Liver (tissue), 9 donors: ENCODE results near the gene PDE4C. TPM values are rescaled to one million over a fixed set of nuclear protein-coding genes. Genes with fewer than 3 reads are reported as not detected.
A peak's percentile ranks its signal among the peaks of the same experiment; 100 is the strongest.

Source experiments
- DNase-seq: peaks from one replicate; pipeline ENCODE4 v3.0.0-alpha.2; 2017; ENCODE audit warnings: low spot score
- H3K27ac ChIP-seq, 2 donors: one replicate each; pipeline ENCODE4 v1.7.0; 2013; ENCODE audit warnings: inconsistent platforms in 2 of 2, low read length in 2 of 2, control low read depth in 1 of 2, low read depth in 1 of 2, mild to moderate bottlenecking in 1 of 2
- H3K27me3 ChIP-seq, 4 donors: one replicate each; pipeline versions ENCODE4 v1.6.1 to v1.7.0; 2013; ENCODE audit warnings: low read length in 3 of 4, inconsistent platforms in 1 of 4, mild to moderate bottlenecking in 1 of 4, moderate library complexity in 1 of 4; ENCODE audit not compliant: control insufficient read depth in 4 of 4, insufficient read depth in 4 of 4
- H3K36me3 ChIP-seq, 4 donors: one replicate each; pipeline versions ENCODE4 v1.6.1 to v1.7.0; 2013; ENCODE audit warnings: low read length in 3 of 4, mild to moderate bottlenecking in 3 of 4, low read depth in 1 of 4, moderate library complexity in 1 of 4; ENCODE audit not compliant: control insufficient read depth in 4 of 4, insufficient read depth in 3 of 4
- H3K4me1 ChIP-seq, 4 donors: one replicate each; pipeline versions ENCODE4 v1.6.1 to v1.7.0; 2013; ENCODE audit warnings: low read length in 3 of 4, mild to moderate bottlenecking in 3 of 4, moderate library complexity in 1 of 4; ENCODE audit not compliant: control insufficient read depth in 4 of 4, insufficient read depth in 4 of 4
- H3K4me3 ChIP-seq, 3 donors: one replicate each; pipeline versions ENCODE4 v1.6.1 to v1.7.0; 2013; ENCODE audit warnings: low read length in 3 of 3, control low read depth in 1 of 3, low read depth in 1 of 3, mild to moderate bottlenecking in 1 of 3
- H3K9ac ChIP-seq, 2 donors: one replicate each; pipeline ENCODE4 v1.7.0; 2013; ENCODE audit warnings: low read length in 2 of 2, mild to moderate bottlenecking in 2 of 2, moderate library complexity in 2 of 2, control low read depth in 1 of 2, low read depth in 1 of 2
- H3K9me3 ChIP-seq, 4 donors: one replicate each; pipeline versions ENCODE4 v1.6.1 to v1.7.0; 2013; ENCODE audit warnings: low read length in 3 of 4; ENCODE audit not compliant: control insufficient read depth in 4 of 4
- EGR1 ChIP-seq, 2 donors: IDR thresholded peaks; 2 replicates each; pipeline ENCODE4 v1.6.1; 2016 to 2018; ENCODE audit warnings: antibody characterized with exemption in 2 of 2, low read depth in 2 of 2
- GABPA ChIP-seq, 2 donors: IDR thresholded peaks in 1 of 2; conservative IDR thresholded peaks in 1 of 2; 2 replicates each; pipeline ENCODE4 v1.6.1; 2016; ENCODE audit warnings: antibody characterized with exemption in 2 of 2, mild to moderate bottlenecking in 1 of 2, moderate library complexity in 1 of 2
- HNF4G ChIP-seq: IDR thresholded peaks from 2 replicates; pipeline ENCODE4 v1.6.1; 2016; ENCODE audit warnings: antibody characterized with exemption
- JUND ChIP-seq, 2 donors: IDR thresholded peaks; 2 replicates each; pipeline ENCODE4 v1.6.1; 2016; ENCODE audit warnings: antibody characterized with exemption in 2 of 2
- NR2F2 ChIP-seq: IDR thresholded peaks from 2 replicates; pipeline ENCODE4 v1.6.1; 2016; ENCODE audit warnings: antibody characterized with exemption
- RAD21 ChIP-seq, 2 donors: IDR thresholded peaks; 2 replicates each; pipeline ENCODE4 v1.6.1; 2016; ENCODE audit warnings: antibody characterized with exemption in 2 of 2, mild to moderate bottlenecking in 2 of 2
- RXRA ChIP-seq, 2 donors: IDR thresholded peaks; 2 replicates each; pipeline ENCODE4 v1.6.1; 2017 to 2018; ENCODE audit warnings: antibody characterized with exemption in 2 of 2, mild to moderate bottlenecking in 1 of 2
- SP1 ChIP-seq: IDR thresholded peaks from 2 replicates; pipeline ENCODE4 v1.6.1; 2018; ENCODE audit warnings: antibody characterized with exemption, mild to moderate bottlenecking
- TAF1 ChIP-seq: conservative IDR thresholded peaks from 2 replicates; pipeline ENCODE4 v1.6.1; 2016; ENCODE audit warnings: antibody characterized with exemption, mild to moderate bottlenecking
- YY1 ChIP-seq: IDR thresholded peaks from 2 replicates; pipeline ENCODE4 v1.6.1; 2016; ENCODE audit warnings: antibody characterized with exemption, mild to moderate bottlenecking
- WGBS: extraction: QIAGEN DNeasy Blood & Tissue Kit; methylation state at CpG from one replicate; pipeline ENCODE4 v1.1.7; 2013; 5-methylcytosine and 5-hydroxymethylcytosine counted together
- polyA plus RNA-seq, 2 donors: library from polyadenylated mRNA; stranded (reverse) in 1 of 2; unstranded in 1 of 2; fragments of 200-250 nt in 1 of 2; fragments of >200 nt in 1 of 2; fragmentation: Nextera tagmentation in 1 of 2; extraction: Ambion mirVana in 1 of 2; gene quantifications; one replicate each; pipeline versions ENCODE4 v1.2.1 to v1.2.3, GENCODE V29; 2013 to 2015
- total RNA-seq, 2 donors: library from RNA; depleted of rRNA; stranded (reverse); fragments of >200 nt; gene quantifications; one replicate each; pipeline ENCODE4 v1.2.3, GENCODE V29; 2014
- TF ChIP-seq, protein P1 (sequence below): IDR thresholded peaks from 2 replicates; pipeline ENCODE4 v1.6.1; 2016; ENCODE audit warnings: antibody characterized with exemption, mild to moderate bottlenecking
- TF ChIP-seq, protein P2 (sequence below): IDR thresholded peaks from 2 replicates; pipeline ENCODE4 v1.6.1; 2016; ENCODE audit warnings: antibody characterized with exemption
- TF ChIP-seq, protein P3 (sequence below): fragments of 150-350 bp; IDR thresholded peaks from 2 replicates; pipeline ENCODE4 v1.5.1; 2017; ENCODE audit warnings: improper control_type of control experiment, low read depth, low read length; ENCODE audit not compliant: missing input control
- TF ChIP-seq, protein P4 (sequence below): IDR thresholded peaks from 2 replicates; pipeline ENCODE4 v1.6.1; 2016; ENCODE audit warnings: antibody characterized with exemption
- TF ChIP-seq, protein P5 (sequence below): IDR thresholded peaks from 2 replicates; pipeline ENCODE4 v1.6.1; 2016; ENCODE audit warnings: antibody characterized with exemption
- donor health status: healthy.
- donor health status: healthy.
- donor health status: healthy.
- donor health status: healthy.
- donor health status: healthy.

The PDE4C gene
- total and polyA plus RNA-seq, 4 donors = 0.23 to 0.75 (median 0.51) TPM; not detected in 1

DNA sequence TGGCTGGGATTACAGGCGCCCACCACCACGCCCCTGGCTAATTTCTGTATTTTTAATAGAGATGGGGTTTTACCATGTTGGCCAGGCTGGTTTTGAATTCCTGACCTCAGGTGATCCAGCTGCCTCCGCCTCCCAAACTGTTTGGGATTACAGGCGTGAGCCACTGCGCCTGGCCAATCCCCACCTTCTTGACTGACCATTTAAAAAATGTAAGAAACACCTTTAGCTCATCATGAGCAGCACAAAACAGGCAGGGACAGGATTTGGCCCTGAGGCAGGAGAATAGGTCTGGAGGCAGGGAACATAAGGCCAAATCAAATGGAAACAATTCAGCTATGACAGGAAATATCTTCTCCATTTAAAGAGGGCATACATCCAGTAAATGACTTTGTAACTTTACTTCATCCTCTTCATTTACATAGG lies 34.6 kb downstream of the PDE4C start:
- no peak for DNase-seq
- no peaks in the 10 kb centered on the region for H3K9me3 ChIP-seq
- H3K27me3 ChIP-seq = no peaks in the 10 kb centered on the region
- H3K36me3 ChIP-seq = peaks cover 0 to 5% (median 0%) of the 10 kb centered on the region in 4 donors
- H3K4me1 ChIP-seq = peaks cover 7 to 19% (median 14%) of the 10 kb centered on the region in 4 donors
- peak overlapping the region in 1 of 3 donors; percentile 48 for H3K4me3 ChIP-seq
- peak overlapping the region; percentile 87 to 89 for H3K9ac ChIP-seq
- TF ChIP-seq TAF1 = no peak
- no peak for TF ChIP-seq SP1
- TF ChIP-seq, protein P1, sequence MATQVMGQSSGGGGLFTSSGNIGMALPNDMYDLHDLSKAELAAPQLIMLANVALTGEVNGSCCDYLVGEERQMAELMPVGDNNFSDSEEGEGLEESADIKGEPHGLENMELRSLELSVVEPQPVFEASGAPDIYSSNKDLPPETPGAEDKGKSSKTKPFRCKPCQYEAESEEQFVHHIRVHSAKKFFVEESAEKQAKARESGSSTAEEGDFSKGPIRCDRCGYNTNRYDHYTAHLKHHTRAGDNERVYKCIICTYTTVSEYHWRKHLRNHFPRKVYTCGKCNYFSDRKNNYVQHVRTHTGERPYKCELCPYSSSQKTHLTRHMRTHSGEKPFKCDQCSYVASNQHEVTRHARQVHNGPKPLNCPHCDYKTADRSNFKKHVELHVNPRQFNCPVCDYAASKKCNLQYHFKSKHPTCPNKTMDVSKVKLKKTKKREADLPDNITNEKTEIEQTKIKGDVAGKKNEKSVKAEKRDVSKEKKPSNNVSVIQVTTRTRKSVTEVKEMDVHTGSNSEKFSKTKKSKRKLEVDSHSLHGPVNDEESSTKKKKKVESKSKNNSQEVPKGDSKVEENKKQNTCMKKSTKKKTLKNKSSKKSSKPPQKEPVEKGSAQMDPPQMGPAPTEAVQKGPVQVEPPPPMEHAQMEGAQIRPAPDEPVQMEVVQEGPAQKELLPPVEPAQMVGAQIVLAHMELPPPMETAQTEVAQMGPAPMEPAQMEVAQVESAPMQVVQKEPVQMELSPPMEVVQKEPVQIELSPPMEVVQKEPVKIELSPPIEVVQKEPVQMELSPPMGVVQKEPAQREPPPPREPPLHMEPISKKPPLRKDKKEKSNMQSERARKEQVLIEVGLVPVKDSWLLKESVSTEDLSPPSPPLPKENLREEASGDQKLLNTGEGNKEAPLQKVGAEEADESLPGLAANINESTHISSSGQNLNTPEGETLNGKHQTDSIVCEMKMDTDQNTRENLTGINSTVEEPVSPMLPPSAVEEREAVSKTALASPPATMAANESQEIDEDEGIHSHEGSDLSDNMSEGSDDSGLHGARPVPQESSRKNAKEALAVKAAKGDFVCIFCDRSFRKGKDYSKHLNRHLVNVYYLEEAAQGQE = no peak
- TF ChIP-seq, protein P2, sequence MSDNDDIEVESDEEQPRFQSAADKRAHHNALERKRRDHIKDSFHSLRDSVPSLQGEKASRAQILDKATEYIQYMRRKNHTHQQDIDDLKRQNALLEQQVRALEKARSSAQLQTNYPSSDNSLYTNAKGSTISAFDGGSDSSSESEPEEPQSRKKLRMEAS = no peak
- TF ChIP-seq EGR1 (IDR thresholded peaks at IDR 0.05; ENCODE audit: low read depth in 2 of 2) = no peak
- TF ChIP-seq GABPA (IDR thresholded peaks at IDR 0.05 in 1 of 2, conservative IDR thresholded peaks at IDR 0.05 in 1 of 2) = no peak
- TF ChIP-seq, protein P3, sequence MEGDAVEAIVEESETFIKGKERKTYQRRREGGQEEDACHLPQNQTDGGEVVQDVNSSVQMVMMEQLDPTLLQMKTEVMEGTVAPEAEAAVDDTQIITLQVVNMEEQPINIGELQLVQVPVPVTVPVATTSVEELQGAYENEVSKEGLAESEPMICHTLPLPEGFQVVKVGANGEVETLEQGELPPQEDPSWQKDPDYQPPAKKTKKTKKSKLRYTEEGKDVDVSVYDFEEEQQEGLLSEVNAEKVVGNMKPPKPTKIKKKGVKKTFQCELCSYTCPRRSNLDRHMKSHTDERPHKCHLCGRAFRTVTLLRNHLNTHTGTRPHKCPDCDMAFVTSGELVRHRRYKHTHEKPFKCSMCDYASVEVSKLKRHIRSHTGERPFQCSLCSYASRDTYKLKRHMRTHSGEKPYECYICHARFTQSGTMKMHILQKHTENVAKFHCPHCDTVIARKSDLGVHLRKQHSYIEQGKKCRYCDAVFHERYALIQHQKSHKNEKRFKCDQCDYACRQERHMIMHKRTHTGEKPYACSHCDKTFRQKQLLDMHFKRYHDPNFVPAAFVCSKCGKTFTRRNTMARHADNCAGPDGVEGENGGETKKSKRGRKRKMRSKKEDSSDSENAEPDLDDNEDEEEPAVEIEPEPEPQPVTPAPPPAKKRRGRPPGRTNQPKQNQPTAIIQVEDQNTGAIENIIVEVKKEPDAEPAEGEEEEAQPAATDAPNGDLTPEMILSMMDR = no peak
- 70% methylated on average over 5 of the region's 5 CpGs for WGBS
- H3K27ac ChIP-seq = peak overlapping the region; percentile 93 to 96

DNA sequence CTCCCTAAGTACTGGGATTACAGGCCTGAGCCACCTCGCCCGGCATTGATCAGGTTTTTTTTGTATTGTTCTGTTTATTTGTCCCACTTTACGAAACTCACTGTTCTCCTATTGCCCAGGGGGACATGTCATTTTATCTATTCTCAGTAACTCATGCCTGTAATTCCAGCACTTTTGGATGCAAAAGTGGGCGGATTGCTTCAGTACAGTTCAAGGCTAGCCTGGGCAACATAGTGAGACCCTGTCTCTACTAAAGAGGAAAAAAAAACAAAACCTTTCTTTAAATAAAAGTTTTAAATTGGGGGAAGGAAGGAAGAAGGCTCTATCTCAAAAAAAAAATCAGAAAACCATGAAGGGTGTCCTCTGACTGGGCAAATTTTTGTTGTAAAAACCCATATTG lies 36.0 kb downstream of the PDE4C start:
- Histone ChIP-seq H3K27ac (no peak overlapping the region), H3K4me1 (peaks cover 7 to 19% (median 14%) of the 10 kb centered on the region in 4 donors), H3K27me3 (no peaks in the 10 kb centered on the region), H3K36me3 (no peaks in the 10 kb centered on the region), H3K9me3 (no peaks in the 10 kb centered on the region), H3K4me3 (no peak overlapping the region), H3K9ac (no peak overlapping the region)
- TF ChIP-seq, protein P3 = no peak
- TF ChIP-seq, protein P1 = no peak
- TF ChIP-seq RXRA (IDR thresholded peaks at IDR 0.05) (no peak), TAF1 (no peak), HNF4G (no peak), GABPA (IDR thresholded peaks at IDR 0.05 in 1 of 2, conservative IDR thresholded peaks at IDR 0.05 in 1 of 2) (no peak), JUND (IDR thresholded peaks at IDR 0.05) (no peak), NR2F2 (no peak), RAD21 (IDR thresholded peaks at IDR 0.05) (no peak), YY1 (no peak)
- TF ChIP-seq, protein P4, sequence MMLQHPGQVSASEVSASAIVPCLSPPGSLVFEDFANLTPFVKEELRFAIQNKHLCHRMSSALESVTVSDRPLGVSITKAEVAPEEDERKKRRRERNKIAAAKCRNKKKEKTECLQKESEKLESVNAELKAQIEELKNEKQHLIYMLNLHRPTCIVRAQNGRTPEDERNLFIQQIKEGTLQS = no peak
- TF ChIP-seq, protein P5, sequence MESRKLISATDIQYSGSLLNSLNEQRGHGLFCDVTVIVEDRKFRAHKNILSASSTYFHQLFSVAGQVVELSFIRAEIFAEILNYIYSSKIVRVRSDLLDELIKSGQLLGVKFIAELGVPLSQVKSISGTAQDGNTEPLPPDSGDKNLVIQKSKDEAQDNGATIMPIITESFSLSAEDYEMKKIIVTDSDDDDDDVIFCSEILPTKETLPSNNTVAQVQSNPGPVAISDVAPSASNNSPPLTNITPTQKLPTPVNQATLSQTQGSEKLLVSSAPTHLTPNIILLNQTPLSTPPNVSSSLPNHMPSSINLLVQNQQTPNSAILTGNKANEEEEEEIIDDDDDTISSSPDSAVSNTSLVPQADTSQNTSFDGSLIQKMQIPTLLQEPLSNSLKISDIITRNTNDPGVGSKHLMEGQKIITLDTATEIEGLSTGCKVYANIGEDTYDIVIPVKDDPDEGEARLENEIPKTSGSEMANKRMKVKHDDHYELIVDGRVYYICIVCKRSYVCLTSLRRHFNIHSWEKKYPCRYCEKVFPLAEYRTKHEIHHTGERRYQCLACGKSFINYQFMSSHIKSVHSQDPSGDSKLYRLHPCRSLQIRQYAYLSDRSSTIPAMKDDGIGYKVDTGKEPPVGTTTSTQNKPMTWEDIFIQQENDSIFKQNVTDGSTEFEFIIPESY = no peak
- TF ChIP-seq, protein P2 = no peak
- no peak for DNase-seq
- 92% methylated on average over 4 of the region's 4 CpGs for WGBS
